GM11168 (cell line): Measurements from ENCODE around the gene NDUFA13.

Experiments used
- in situ Hi-C: fragments of 300-500 bp; cut with MboI; formaldehyde crosslinking; loops from one replicate; pipeline ENCODE4 v1.12.0; 2022; ENCODE audit warnings: low sequenced_read_pairs; ENCODE audit not compliant: unreplicated experiment

Gene NDUFA13

GRCh38 chr19:19542507-19542906 is 26.5 kb downstream of the NDUFA13 start:
- in situ Hi-C loops: loop anchor here (25.0 kb wide), 1 partner anchor 245 kb away; no protein-coding TSS in a partner anchor

- in situ Hi-C loops: loop anchor here (25.0 kb wide), 1 partner anchor 244 kb away; no protein-coding TSS in a partner anchor
These were observed 27.1 kb downstream of the NDUFA13 start for GRCh38 chr19:19543101-19543500.

GRCh38 chr19:19543640-19544039 is 27.6 kb downstream of the NDUFA13 start:
- in situ Hi-C loops: loop anchor here (25.0 kb wide), 1 partner anchor 244 kb away; no protein-coding TSS in a partner anchor

GRCh38 chr19:19544257-19544953 is 28.4 kb downstream of the NDUFA13 start:
- in situ Hi-C loops: loop anchor here (25.0 kb wide), 1 partner anchor 243 kb away; no protein-coding TSS in a partner anchor

- in situ Hi-C loops: loop anchor here (25.0 kb wide), 1 partner anchor 242 kb away; no protein-coding TSS in a partner anchor
These were observed 29.0 kb downstream of the NDUFA13 start for GRCh38 chr19:19544954-19545591.

- in situ Hi-C loops: loop anchor here (25.0 kb wide), 1 partner anchor 242 kb away; no protein-coding TSS in a partner anchor
These were observed 29.7 kb downstream of the NDUFA13 start for GRCh38 chr19:19545707-19546106.

- in situ Hi-C loops: loop anchor here (25.0 kb wide), 1 partner anchor 241 kb away; no protein-coding TSS in a partner anchor
These were observed 30.7 kb downstream of the NDUFA13 start for GRCh38 chr19:19546751-19547162.

- in situ Hi-C loops: loop anchor here (25.0 kb wide), 1 partner anchor 239 kb away; no protein-coding TSS in a partner anchor
These were observed 31.8 kb downstream of the NDUFA13 start for GRCh38 chr19:19547674-19548336.

GRCh38 chr19:19548915-19549759 is 33.1 kb downstream of the NDUFA13 start:
- in situ Hi-C loops: loop anchor here (25.0 kb wide), 1 partner anchor 238 kb away; no protein-coding TSS in a partner anchor

- in situ Hi-C loops: loop anchor here (25.0 kb wide), 1 partner anchor 237 kb away; no protein-coding TSS in a partner anchor
These were observed 33.9 kb downstream of the NDUFA13 start for GRCh38 chr19:19549804-19550464.

GRCh38 chr19:19550485-19550929 is 34.5 kb downstream of the NDUFA13 start:
- in situ Hi-C loops: no loop called here

- in situ Hi-C loops: no loop called here
These were observed 35.2 kb downstream of the NDUFA13 start for GRCh38 chr19:19550972-19551852.

- in situ Hi-C loops: no loop called here
These were observed 35.8 kb downstream of the NDUFA13 start for GRCh38 chr19:19551853-19552192.

GRCh38 chr19:19552798-19553197 is 36.8 kb downstream of the NDUFA13 start:
- in situ Hi-C loops: no loop called here

GRCh38 chr19:19553670-19554069 is 37.6 kb downstream of the NDUFA13 start:
- in situ Hi-C loops: no loop called here

GRCh38 chr19:19554074-19555023 is 38.3 kb downstream of the NDUFA13 start:
- in situ Hi-C loops: no loop called here

- in situ Hi-C loops: no loop called here
These were observed 42.0 kb downstream of the NDUFA13 start for GRCh38 chr19:19558055-19558454.
